GM20431 (cell line): ENCODE measurements around the gene GLYAT.
"Not testable (repeated sequence)": the region's sequence is repeated elsewhere in the genome, so short reads cannot be mapped to it uniquely, and the experiment has no call there.

Experiments used
- in situ Hi-C: fragments of 300-500 bp; cut with MseI, MboI; formaldehyde crosslinking; loops from one replicate; pipeline ENCODE4 v1.15.0; 2020; ENCODE audit warnings: low sequenced_read_pairs; ENCODE audit not compliant: unreplicated experiment

GLYAT gene

GRCh38 chr11:58744988-58745704, 13.4 kb upstream of the GLYAT start:
- in situ Hi-C loops: no loop called here

- in situ Hi-C loops: no loop called here
These were observed 11.5 kb upstream of the GLYAT start for GRCh38 chr11:58742981-58743880.

- in situ Hi-C loops: no loop called here
These were observed 10.4 kb upstream of the GLYAT start for GRCh38 chr11:58742140-58742539.

GRCh38 chr11:58741127-58741526, 9.4 kb upstream of the GLYAT start:
- in situ Hi-C loops: no loop called here

GRCh38 chr11:58740447-58740846, 8.7 kb upstream of the GLYAT start:
- in situ Hi-C loops: no loop called here

- in situ Hi-C loops: no loop called here
These were observed 8.1 kb upstream of the GLYAT start for GRCh38 chr11:58739725-58740430.

- in situ Hi-C loops: no loop called here
These were observed 3.1 kb upstream of the GLYAT start for GRCh38 chr11:58734681-58735490.

- in situ Hi-C loops: no loop called here
These were observed 1.1 kb downstream of the GLYAT start for GRCh38 chr11:58730507-58731089.

- in situ Hi-C loops: no loop called here
These were observed 4.3 kb downstream of the GLYAT start for GRCh38 chr11:58727415-58727797.

- in situ Hi-C loops: no loop called here
These were observed 4.9 kb downstream of the GLYAT start for GRCh38 chr11:58726737-58727414.

- in situ Hi-C loops: no loop called here
These were observed 12.2 kb downstream of the GLYAT start for GRCh38 chr11:58719406-58720117.

GRCh38 chr11:58712531-58712930, 19.2 kb downstream of the GLYAT start:
- in situ Hi-C loops: no loop called here

GRCh38 chr11:58711832-58712231, 19.9 kb downstream of the GLYAT start:
- in situ Hi-C loops: no loop called here

GRCh38 chr11:58707767-58708166, 24.0 kb downstream of the GLYAT start:
- in situ Hi-C loops: no loop called here

GRCh38 chr11:58696825-58697224, 34.9 kb downstream of the GLYAT start:
- in situ Hi-C loops: not testable (repeated sequence)

GRCh38 chr11:58693026-58693425, 38.7 kb downstream of the GLYAT start:
- in situ Hi-C loops: no loop called here

GRCh38 chr11:58691675-58692074, 40.1 kb downstream of the GLYAT start:
- in situ Hi-C loops: no loop called here

- in situ Hi-C loops: no loop called here
These were observed 42.8 kb downstream of the GLYAT start for GRCh38 chr11:58688789-58689503.
